Lung (tissue), 12 donors: ENCODE measurements around the gene LTBP4. TPM values are rescaled to one million over a fixed set of nuclear protein-coding genes. Genes with fewer than 3 reads are reported as not detected.

Experiments used
- ATAC-seq: fragments of 200-7000 bp; cut with Tn5 transposase; one replicate; pipeline ENCODE4 v1.9.1; 2020; ENCODE audit warnings: moderate number of reproducible peaks; ENCODE audit not compliant: insufficient read depth, low FRiP score
- DNase-seq, 3 donors: peaks; one replicate each; pipeline ENCODE4 v3.0.0-alpha.2; 2013 to 2017
- H3K27ac ChIP-seq, 2 donors: one replicate each; pipeline ENCODE4 v1.5.1; 2013; ENCODE audit warnings: mild to moderate bottlenecking in 2 of 2, moderate library complexity in 2 of 2, control low read depth in 1 of 2, inconsistent platforms in 1 of 2, low read depth in 1 of 2, low read length in 1 of 2
- H3K27me3 ChIP-seq, 3 donors: one replicate each; pipeline ENCODE4 v1.5.1; 2013; ENCODE audit warnings: low read length in 2 of 3; ENCODE audit not compliant: control insufficient read depth in 3 of 3, insufficient read depth in 3 of 3
- H3K36me3 ChIP-seq, 4 donors: one replicate each; pipeline ENCODE4 v1.5.1; 2013; ENCODE audit warnings: low read length in 4 of 4, mild to moderate bottlenecking in 1 of 4, moderate library complexity in 1 of 4; ENCODE audit not compliant: control insufficient read depth in 4 of 4, insufficient read depth in 4 of 4
- H3K4me1 ChIP-seq, 5 donors: one replicate each; pipeline ENCODE4 v1.5.1; 2013; ENCODE audit warnings: low read length in 5 of 5, mild to moderate bottlenecking in 2 of 5, moderate library complexity in 1 of 5; ENCODE audit not compliant: control insufficient read depth in 5 of 5, insufficient read depth in 5 of 5
- H3K4me3 ChIP-seq: one replicate; pipeline ENCODE4 v1.5.1; 2013; ENCODE audit warnings: mild to moderate bottlenecking, control low read depth, moderate library complexity
- H3K9ac ChIP-seq, 2 donors: one replicate each; pipeline ENCODE4 v1.5.1; 2013; ENCODE audit warnings: low read length in 2 of 2, control low read depth in 1 of 2; ENCODE audit not compliant: insufficient read depth in 1 of 2
- H3K9me3 ChIP-seq, 4 donors: one replicate each; pipeline ENCODE4 v1.5.1; 2013; ENCODE audit warnings: low read length in 3 of 4, mild to moderate bottlenecking in 1 of 4, moderate library complexity in 1 of 4; ENCODE audit not compliant: control insufficient read depth in 4 of 4, insufficient read depth in 3 of 4
- WGBS, 2 donors: extraction: QIAGEN DNeasy Blood & Tissue Kit; methylation state at CpG; one replicate each; pipeline ENCODE4 v1.1.7; 2013; 5-methylcytosine and 5-hydroxymethylcytosine counted together
- polyA plus RNA-seq, 2 donors: library from polyadenylated mRNA; stranded (reverse); fragments of 200-250 nt; gene quantifications; one replicate each; pipeline ENCODE4 v1.2.1, GENCODE V29; 2013
- total RNA-seq, 2 donors: library from RNA; depleted of rRNA in 1 of 2; stranded (reverse); fragments of >200 nt in 1 of 2; gene quantifications; one replicate each; pipeline ENCODE4 v1.2.1, GENCODE V29; 2014 to 2021
- TF ChIP-seq, protein P1 (sequence below): IDR thresholded peaks from 2 replicates; pipeline ENCODE4 v1.5.1; 2012; ENCODE audit warnings: mild to moderate bottlenecking; ENCODE audit errors: control extremely low read depth, extremely low read depth
- donor health status: control.
- donor health status: control.
- donor health status: Bipolar disorder and iron deficiency.
- donor health status: healthy.
- donor health status: DM: yes; HTN: yes; CAD: no.

Gene LTBP4
- total and polyA plus RNA-seq, 4 donors, result 73.0 to 290 (median 151) TPM

DNA sequence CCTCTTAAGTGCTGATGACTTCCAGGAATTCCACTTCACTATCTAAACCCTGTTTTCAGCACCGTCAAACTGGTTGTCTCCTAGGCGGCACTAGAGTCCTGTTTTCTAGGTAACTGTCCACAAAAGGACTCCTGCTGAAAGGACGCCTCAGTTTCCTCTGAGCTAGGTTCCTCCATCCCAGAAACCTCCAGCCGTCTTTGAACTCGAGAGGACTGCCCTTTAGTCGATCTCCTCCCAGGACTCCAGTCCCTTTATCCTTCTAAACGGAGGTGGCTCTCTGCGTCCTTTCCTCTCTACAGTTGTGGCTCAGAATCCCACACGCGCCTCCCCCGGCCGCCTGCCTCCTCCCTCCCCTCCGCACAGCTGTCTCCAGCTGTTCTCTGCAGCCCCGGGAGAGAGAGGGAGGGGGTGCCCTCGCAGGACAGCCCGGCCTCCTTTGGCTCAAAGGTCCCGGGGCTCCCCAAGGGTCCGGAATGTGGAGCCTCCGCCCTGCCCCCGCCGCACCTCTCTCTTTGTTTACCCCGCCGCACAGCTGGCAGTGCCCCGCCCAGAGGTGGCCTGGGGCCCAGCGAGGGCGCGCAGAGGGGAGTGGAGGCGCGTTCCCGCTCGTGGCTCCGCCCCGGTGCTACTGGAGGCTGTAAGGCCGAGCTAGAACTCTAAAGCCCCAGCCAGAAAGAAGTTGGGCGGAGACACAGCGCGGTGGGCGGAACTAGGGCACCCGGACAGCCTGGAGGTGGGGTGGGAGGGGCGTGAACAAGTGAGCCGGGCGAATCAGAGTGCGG, 2.4 kb downstream of the LTBP4 start:
- H3K9ac ChIP-seq, result peak overlapping the region in 1 of 2 donors; percentile 91
- TF ChIP-seq, protein P1, sequence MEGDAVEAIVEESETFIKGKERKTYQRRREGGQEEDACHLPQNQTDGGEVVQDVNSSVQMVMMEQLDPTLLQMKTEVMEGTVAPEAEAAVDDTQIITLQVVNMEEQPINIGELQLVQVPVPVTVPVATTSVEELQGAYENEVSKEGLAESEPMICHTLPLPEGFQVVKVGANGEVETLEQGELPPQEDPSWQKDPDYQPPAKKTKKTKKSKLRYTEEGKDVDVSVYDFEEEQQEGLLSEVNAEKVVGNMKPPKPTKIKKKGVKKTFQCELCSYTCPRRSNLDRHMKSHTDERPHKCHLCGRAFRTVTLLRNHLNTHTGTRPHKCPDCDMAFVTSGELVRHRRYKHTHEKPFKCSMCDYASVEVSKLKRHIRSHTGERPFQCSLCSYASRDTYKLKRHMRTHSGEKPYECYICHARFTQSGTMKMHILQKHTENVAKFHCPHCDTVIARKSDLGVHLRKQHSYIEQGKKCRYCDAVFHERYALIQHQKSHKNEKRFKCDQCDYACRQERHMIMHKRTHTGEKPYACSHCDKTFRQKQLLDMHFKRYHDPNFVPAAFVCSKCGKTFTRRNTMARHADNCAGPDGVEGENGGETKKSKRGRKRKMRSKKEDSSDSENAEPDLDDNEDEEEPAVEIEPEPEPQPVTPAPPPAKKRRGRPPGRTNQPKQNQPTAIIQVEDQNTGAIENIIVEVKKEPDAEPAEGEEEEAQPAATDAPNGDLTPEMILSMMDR, result no peak
- peaks cover 0 to 3% (median 0%) of the 10 kb centered on the region in 4 donors for H3K36me3 ChIP-seq
- peak overlapping the region; percentile 74 to 87 for H3K27ac ChIP-seq
- ATAC-seq (peak; percentile 84), DNase-seq (peak; percentile 99)
- no peak overlapping the region for H3K4me3 ChIP-seq
- H3K9me3 ChIP-seq, result no peaks in the 10 kb centered on the region
- 3% methylated on average over 42 to 43 of the region's 43 CpGs for WGBS, 2 donors
- peaks cover 0 to 55% (median 25%) of the 10 kb centered on the region in 5 donors for H3K4me1 ChIP-seq
- peaks cover 0 to 6% (median 0%) of the 10 kb centered on the region in 3 donors for H3K27me3 ChIP-seq

GRCh38 chr19:40604171-40604646, 3.0 kb downstream of the LTBP4 start:
- peak overlapping the region; percentile 23 to 47 for H3K27ac ChIP-seq

DNA sequence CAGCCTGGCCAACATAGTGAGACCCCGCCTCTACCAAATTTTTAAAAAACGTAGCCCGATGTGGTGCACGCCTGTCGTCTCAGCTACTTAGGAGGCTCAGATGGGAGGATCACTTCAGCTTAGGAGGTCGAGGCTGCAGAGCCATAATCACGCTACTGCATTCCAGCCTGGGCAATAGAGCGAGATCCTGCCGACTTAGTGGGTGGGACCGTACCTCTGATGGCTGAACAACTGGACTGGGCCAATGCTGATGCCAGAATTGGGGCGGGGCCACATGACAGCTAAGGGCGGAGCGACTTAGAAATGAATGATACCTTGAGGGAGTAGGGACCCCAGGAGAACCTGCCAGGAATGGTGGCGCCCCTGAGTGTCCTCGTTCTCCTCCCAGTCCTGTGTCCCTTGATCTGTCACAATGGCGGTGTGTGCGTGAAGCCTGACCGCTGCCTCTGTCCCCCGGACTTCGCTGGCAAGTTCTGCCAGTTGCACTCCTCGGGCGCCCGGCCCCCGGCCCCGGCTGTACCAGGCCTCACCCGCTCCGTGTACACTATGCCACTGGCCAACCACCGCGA, 3.6 kb downstream of the LTBP4 start:
- Histone ChIP-seq H3K4me3 (no peak overlapping the region), H3K36me3 (peaks cover 0 to 7% (median 0%) of the 10 kb centered on the region in 4 donors), H3K4me1 (peaks cover 0 to 50% (median 26%) of the 10 kb centered on the region in 5 donors), H3K9me3 (no peaks in the 10 kb centered on the region), H3K27me3 (peaks cover 0 to 3% (median 0%) of the 10 kb centered on the region in 3 donors), H3K9ac (no peak overlapping the region), H3K27ac (peak overlapping the region; percentile 54 to 85)
- TF ChIP-seq, protein P1, result no peak
- DNase-seq (no peak), ATAC-seq (no peak)
- 26 to 30% methylated on average over 29 of the region's 29 CpGs for WGBS, 2 donors

More at GRCh38 chr19:40604171-40604646, 3.0 kb downstream of the LTBP4 start:
- ATAC-seq, result no peak
- Histone ChIP-seq H3K9ac (no peak overlapping the region), H3K4me1 (peaks cover 0 to 50% (median 25%) of the 10 kb centered on the region in 5 donors), H3K9me3 (no peaks in the 10 kb centered on the region), H3K36me3 (peaks cover 0 to 7% (median 0%) of the 10 kb centered on the region in 4 donors), H3K4me3 (no peak overlapping the region), H3K27me3 (peaks cover 0 to 6% (median 0%) of the 10 kb centered on the region in 3 donors)
- DNase-seq, result no peak
- TF ChIP-seq, protein P1, result no peak
- WGBS, 2 donors, result 5 to 7% methylated on average over 18 of the region's 18 CpGs
